ENCODE results near the gene NFX1. TPM values are rescaled to one million over a fixed set of nuclear protein-coding genes. Genes with fewer than 3 reads are reported as not detected.
"Not testable (repeated sequence)": the region's sequence is repeated elsewhere in the genome, so short reads cannot be mapped to it uniquely, and the experiment has no call there.

The NFX1 gene
- total RNA-seq, 1 donor from 2014 or later, result 34.1 TPM

DNA sequence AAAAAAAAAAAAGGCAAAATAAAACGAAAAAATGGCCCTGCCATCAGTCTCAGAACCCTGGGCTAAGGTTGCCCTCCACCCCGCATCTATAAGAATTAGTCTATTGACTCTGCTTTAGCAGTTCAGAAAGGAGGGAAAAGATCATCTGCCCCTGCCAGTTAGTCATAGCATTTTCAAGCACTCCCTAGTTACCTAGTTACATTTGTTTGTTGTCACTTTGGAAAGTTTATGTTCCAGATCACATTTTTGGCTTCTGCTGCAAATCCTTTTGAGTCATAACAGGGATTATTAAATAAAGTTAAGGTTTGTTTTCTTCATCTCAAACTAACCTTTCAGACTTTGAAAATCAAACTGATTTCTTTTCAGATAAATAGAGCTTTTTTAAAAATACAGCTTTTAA, 60.0 kb downstream of the NFX1 start:
- Mint-ChIP-seq H3K36me3 (peaks cover 33% of the 10 kb centered on the region), H3K4me3 (no peak overlapping the region), H3K9me3 (no peaks in the 10 kb centered on the region), H3K27ac (peak overlapping the region; percentile 59), H3K4me1 (ENCODE audit: unreplicated experiment) (no peaks in the 10 kb centered on the region), H3K27me3 (no peaks in the 10 kb centered on the region)
- TF ChIP-seq, protein P1, sequence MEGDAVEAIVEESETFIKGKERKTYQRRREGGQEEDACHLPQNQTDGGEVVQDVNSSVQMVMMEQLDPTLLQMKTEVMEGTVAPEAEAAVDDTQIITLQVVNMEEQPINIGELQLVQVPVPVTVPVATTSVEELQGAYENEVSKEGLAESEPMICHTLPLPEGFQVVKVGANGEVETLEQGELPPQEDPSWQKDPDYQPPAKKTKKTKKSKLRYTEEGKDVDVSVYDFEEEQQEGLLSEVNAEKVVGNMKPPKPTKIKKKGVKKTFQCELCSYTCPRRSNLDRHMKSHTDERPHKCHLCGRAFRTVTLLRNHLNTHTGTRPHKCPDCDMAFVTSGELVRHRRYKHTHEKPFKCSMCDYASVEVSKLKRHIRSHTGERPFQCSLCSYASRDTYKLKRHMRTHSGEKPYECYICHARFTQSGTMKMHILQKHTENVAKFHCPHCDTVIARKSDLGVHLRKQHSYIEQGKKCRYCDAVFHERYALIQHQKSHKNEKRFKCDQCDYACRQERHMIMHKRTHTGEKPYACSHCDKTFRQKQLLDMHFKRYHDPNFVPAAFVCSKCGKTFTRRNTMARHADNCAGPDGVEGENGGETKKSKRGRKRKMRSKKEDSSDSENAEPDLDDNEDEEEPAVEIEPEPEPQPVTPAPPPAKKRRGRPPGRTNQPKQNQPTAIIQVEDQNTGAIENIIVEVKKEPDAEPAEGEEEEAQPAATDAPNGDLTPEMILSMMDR (conservative IDR thresholded peaks at IDR 0.05), result no peak
- no peak for DNase-seq (ENCODE audit: extremely low spot score, unreplicated experiment)

DNA sequence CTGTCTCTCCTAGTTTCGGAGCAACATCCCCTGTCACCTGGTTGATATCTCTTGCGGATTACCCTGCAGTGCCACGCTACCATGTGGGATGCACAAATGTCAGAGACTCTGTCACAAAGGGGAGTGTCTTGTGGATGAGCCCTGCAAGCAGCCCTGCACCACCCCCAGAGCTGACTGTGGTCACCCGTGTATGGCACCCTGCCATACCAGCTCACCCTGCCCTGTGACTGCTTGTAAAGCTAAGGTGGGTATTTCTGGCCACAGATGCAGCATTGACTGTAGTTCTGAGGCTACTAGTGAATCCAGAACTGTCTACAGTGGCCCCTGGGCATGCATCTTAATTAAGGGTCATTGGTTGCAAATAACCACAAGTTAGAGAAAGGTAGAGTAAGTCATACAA, 61.2 kb downstream of the NFX1 start:
- Mint-ChIP-seq H3K9me3 (no peaks in the 10 kb centered on the region), H3K4me1 (ENCODE audit: unreplicated experiment) (no peaks in the 10 kb centered on the region), H3K36me3 (peaks cover 34% of the 10 kb centered on the region), H3K27me3 (no peaks in the 10 kb centered on the region), H3K4me3 (no peak overlapping the region), H3K27ac (no peak overlapping the region)
- peak; percentile 37 for DNase-seq (ENCODE audit: extremely low spot score, unreplicated experiment)
- TF ChIP-seq, protein P1 (conservative IDR thresholded peaks at IDR 0.05), result no peak

- no peaks in the 10 kb centered on the region for H3K27me3 Mint-ChIP-seq
- no peaks in the 10 kb centered on the region for H3K9me3 Mint-ChIP-seq
- TF ChIP-seq, protein P1 (conservative IDR thresholded peaks at IDR 0.05), result no peak
- H3K4me1 Mint-ChIP-seq (ENCODE audit: unreplicated experiment), result no peaks in the 10 kb centered on the region
- peaks cover 20% of the 10 kb centered on the region for H3K36me3 Mint-ChIP-seq
- DNase-seq (ENCODE audit: extremely low spot score, unreplicated experiment), result no peak
- H3K4me3 Mint-ChIP-seq, result no peak overlapping the region
- no peak overlapping the region for H3K27ac Mint-ChIP-seq
These were observed 64.4 kb downstream of the NFX1 start for GRCh38 chr9:33354651-33355211.

- Mint-ChIP-seq H3K4me1 (ENCODE audit: unreplicated experiment) (no peaks in the 10 kb centered on the region), H3K36me3 (peaks cover 17% of the 10 kb centered on the region), H3K27me3 (no peaks in the 10 kb centered on the region), H3K9me3 (no peaks in the 10 kb centered on the region), H3K27ac (no peak overlapping the region), H3K4me3 (no peak overlapping the region)
- TF ChIP-seq, protein P1 (conservative IDR thresholded peaks at IDR 0.05), result no peak
- DNase-seq (ENCODE audit: extremely low spot score, unreplicated experiment), result no peak
These were observed 65.6 kb downstream of the NFX1 start for GRCh38 chr9:33355933-33356332.

GRCh38 chr9:33358641-33359040, 68.3 kb downstream of the NFX1 start:
- H3K9me3 Mint-ChIP-seq; H3K4me1 Mint-ChIP-seq (ENCODE audit: unreplicated experiment); H3K27ac Mint-ChIP-seq; H3K4me3 Mint-ChIP-seq; H3K27me3 Mint-ChIP-seq: not testable (repeated sequence)
- peaks cover 17% of the 10 kb centered on the region for H3K36me3 Mint-ChIP-seq
- DNase-seq (ENCODE audit: extremely low spot score, unreplicated experiment), result peak; percentile 15

GRCh38 chr9:33364127-33364526, 73.8 kb downstream of the NFX1 start:
- Mint-ChIP-seq H3K4me3 (no peak overlapping the region), H3K27me3 (no peaks in the 10 kb centered on the region), H3K9me3 (no peaks in the 10 kb centered on the region), H3K27ac (no peak overlapping the region), H3K36me3 (peaks cover 6% of the 10 kb centered on the region), H3K4me1 (ENCODE audit: unreplicated experiment) (no peaks in the 10 kb centered on the region)
- TF ChIP-seq, protein P1 (conservative IDR thresholded peaks at IDR 0.05), result no peak
- DNase-seq (ENCODE audit: extremely low spot score, unreplicated experiment), result no peak

- H3K4me1 Mint-ChIP-seq (ENCODE audit: unreplicated experiment); H3K9me3 Mint-ChIP-seq: not testable (repeated sequence)
These were observed 74.5 kb downstream of the NFX1 start for GRCh38 chr9:33364814-33365213.

More at GRCh38 chr9:33364814-33365213, 74.5 kb downstream of the NFX1 start:
- not testable (repeated sequence) for H3K27ac Mint-ChIP-seq, H3K4me3 Mint-ChIP-seq, H3K36me3 Mint-ChIP-seq, H3K27me3 Mint-ChIP-seq
- DNase-seq (ENCODE audit: extremely low spot score, unreplicated experiment), result peak; percentile 10

All from type B pancreatic cell (in vitro differentiated cells).